HEK293 (cell line): ENCODE results near the gene LPP.

Source experiments
- REST ChIP-seq: fragments of 450-650 bp; formaldehyde crosslinking; IDR thresholded peaks from 2 replicates; pipeline ENCODE4 v1.5.1; 2016; ENCODE audit warnings: missing biosample characterization, missing genetic modification characterization
- YY1 ChIP-seq: fragments of 450-650 bp; formaldehyde crosslinking; IDR thresholded peaks from 2 replicates; pipeline ENCODE4 v1.5.1; 2018; ENCODE audit warnings: missing biosample characterization, missing genetic modification characterization
- ZNF274 ChIP-seq, 2 experiments: fragments of 200-500 bp in 1 of 2; fragments of 450-650 bp in 1 of 2; sonication (Bioruptor generic) in 1 of 2; formaldehyde crosslinking in 1 of 2; IDR thresholded peaks; 2 replicates each; pipeline versions ENCODE4 v1.5.1 to v1.6.1; 2014 to 2016; ENCODE audit warnings: borderline replicate concordance in 1 of 2, inconsistent platforms in 1 of 2, low read length in 1 of 2, missing biosample characterization in 1 of 2, missing genetic modification characterization in 1 of 2
- ZNF501 ChIP-seq: fragments of 450-650 bp; formaldehyde crosslinking; IDR thresholded peaks from 2 replicates; pipeline ENCODE4 v1.5.1; 2016; ENCODE audit warnings: missing biosample characterization, missing genetic modification characterization
- ZNF785 ChIP-seq: fragments of 450-650 bp; formaldehyde crosslinking; IDR thresholded peaks from 2 replicates; pipeline ENCODE4 v1.5.1; 2016; ENCODE audit warnings: missing biosample characterization, missing genetic modification characterization
- TF ChIP-seq, protein P1 (sequence below): fragments of 450-650 bp; formaldehyde crosslinking; IDR thresholded peaks from 2 replicates; pipeline ENCODE4 v1.5.1; 2016; ENCODE audit warnings: missing biosample characterization, missing genetic modification characterization

GRCh38 chr3:188568736-188569135, 414.8 kb downstream of the LPP start:
- no peak for TF ChIP-seq ZNF501 (tag by site-specific recombination)
- TF ChIP-seq, protein P1, sequence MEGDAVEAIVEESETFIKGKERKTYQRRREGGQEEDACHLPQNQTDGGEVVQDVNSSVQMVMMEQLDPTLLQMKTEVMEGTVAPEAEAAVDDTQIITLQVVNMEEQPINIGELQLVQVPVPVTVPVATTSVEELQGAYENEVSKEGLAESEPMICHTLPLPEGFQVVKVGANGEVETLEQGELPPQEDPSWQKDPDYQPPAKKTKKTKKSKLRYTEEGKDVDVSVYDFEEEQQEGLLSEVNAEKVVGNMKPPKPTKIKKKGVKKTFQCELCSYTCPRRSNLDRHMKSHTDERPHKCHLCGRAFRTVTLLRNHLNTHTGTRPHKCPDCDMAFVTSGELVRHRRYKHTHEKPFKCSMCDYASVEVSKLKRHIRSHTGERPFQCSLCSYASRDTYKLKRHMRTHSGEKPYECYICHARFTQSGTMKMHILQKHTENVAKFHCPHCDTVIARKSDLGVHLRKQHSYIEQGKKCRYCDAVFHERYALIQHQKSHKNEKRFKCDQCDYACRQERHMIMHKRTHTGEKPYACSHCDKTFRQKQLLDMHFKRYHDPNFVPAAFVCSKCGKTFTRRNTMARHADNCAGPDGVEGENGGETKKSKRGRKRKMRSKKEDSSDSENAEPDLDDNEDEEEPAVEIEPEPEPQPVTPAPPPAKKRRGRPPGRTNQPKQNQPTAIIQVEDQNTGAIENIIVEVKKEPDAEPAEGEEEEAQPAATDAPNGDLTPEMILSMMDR (tag by site-specific recombination), result no peak
- no peak for TF ChIP-seq REST
- no peak for TF ChIP-seq ZNF274 (IDR thresholded peaks at IDR 0.05; ENCODE audit: low read length)
- TF ChIP-seq ZNF274 (tag by site-specific recombination; IDR thresholded peaks at IDR 0.05; ENCODE audit: borderline replicate concordance), result no peak
- TF ChIP-seq YY1 (tag by site-specific recombination), result no peak
- TF ChIP-seq ZNF785 (tag by site-specific recombination), result no peak
